NCI-H510A treated with DMSO at 0.1 percent for 48 hours (cell line): Measurements from ENCODE around the gene DARS1.
"Not testable (repeated sequence)": the region's sequence is repeated elsewhere in the genome, so short reads cannot be mapped to it uniquely, and the experiment has no call there.

ENCODE experiments used
- DNase-seq: peaks from one replicate; lab custom pipeline; 2025; lab: John Stamatoyannopoulos, UW

The DARS1 gene

GRCh38 chr2:135984199-135985017, 1.0 kb downstream of the DARS1 start:
- DNase-seq: no peak

DNA sequence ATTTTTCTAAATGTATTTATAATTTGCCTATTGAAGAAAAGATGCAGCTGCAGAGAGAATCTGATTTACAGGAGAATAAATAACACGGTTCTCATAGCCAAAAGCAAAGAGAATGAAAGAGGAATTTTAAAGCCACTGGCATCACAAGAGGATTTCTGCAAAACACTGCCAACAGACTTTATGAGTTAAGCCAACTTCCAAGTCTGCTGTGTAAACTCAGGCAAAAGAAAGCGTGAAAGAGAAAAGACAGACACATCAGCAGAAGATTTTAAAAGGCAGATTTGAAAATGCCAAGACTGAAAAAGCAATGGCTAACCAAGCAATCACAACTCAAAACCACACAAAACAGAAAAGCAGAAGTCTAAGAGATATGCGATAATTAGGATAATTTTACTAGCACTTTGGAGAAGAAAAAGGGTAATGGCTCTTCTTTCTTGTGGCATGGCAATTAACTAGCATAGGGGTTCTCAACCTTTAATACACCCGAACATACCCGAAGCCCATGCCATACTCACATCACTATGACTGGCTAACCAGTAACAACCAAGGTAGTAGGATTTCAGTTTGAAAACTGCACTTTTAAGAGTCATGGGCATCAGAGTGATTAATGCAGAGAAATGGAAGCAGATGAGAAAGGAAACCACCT, 4.9 kb downstream of the DARS1 start:
- no peak for DNase-seq

DNA sequence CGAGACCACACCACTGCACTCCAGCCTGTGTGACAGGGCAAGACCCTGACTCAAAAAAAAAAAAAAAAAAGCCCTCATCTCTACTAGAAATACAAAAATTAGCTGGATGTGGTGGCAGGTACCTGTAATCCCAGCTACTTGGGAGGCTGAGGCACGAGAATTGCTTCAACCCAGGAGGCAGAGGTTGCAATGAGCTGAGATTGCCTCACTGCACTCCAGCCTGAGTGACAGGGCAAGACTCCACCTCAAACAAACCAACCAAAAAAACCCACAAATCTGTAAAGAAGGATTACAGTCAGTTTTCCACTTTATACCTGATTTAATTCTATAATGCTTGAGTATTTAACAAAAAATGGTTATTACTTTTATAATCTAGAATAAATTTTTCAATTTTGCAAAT, 9.7 kb downstream of the DARS1 start:
- DNase-seq: no peak

DNA sequence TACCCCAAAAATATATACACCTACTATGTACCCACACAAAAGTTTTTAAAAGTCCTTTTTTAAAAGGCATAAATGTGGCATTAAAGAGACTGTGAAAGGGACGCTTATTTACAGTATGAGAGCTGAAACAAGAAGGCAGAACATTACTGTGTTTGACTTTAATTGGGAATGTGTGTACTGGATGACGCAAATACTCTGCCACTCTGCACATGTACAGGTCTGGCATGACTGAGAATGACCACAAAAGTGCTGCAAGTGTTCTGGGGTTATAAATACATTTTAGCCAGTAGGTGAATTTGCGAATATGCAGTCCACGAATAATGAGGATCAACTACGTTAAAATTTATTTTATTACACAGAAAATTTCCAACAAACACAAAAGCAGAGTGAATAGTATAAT, 11.4 kb downstream of the DARS1 start:
- no peak for DNase-seq

GRCh38 chr2:135969655-135970387, 15.6 kb downstream of the DARS1 start:
- DNase-seq: no peak

DNA sequence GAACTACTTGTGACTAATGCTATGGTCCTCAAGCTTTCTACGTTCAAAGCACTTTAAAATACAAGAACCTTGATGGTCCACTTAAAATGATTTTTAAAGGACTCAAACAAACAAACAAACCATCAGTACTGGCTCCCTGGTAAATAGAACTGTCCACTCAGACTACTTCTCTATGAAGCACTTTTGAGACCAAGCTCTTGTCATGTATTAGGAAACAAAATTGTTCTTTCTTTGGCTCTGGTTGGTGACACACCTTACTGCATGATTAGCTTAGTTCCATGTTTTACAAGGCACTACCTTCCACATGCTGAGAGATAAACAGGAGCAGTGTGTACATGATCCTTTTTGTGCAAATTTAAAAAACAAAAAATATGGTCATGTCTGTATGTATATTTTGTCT, 19.7 kb downstream of the DARS1 start:
- peak; percentile 50 for DNase-seq

- not testable (repeated sequence) for DNase-seq
Measured at GRCh38 chr2:135964404-135964803, 21.0 kb downstream of the DARS1 start.

DNA sequence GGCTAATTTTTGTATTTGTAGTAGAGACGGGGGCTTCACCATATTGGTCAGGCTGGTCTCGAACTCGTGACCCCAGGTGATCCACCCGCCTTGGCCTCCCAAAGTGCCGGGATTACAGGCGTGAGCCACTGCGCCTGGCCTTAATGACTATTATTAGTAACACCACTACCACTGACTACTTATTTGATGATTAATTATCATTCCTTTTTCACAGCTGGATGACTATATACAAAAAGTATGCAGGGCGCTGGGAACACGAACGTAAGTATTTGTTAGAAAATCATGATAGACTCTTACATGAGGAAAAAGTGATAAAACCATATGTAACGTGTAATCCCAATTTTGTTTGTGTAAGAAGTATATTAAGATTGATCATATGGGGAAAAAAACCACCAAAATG, 21.6 kb downstream of the DARS1 start:
- DNase-seq: no peak

GRCh38 chr2:135962366-135963123, 22.9 kb downstream of the DARS1 start:
- DNase-seq: no peak

DNA sequence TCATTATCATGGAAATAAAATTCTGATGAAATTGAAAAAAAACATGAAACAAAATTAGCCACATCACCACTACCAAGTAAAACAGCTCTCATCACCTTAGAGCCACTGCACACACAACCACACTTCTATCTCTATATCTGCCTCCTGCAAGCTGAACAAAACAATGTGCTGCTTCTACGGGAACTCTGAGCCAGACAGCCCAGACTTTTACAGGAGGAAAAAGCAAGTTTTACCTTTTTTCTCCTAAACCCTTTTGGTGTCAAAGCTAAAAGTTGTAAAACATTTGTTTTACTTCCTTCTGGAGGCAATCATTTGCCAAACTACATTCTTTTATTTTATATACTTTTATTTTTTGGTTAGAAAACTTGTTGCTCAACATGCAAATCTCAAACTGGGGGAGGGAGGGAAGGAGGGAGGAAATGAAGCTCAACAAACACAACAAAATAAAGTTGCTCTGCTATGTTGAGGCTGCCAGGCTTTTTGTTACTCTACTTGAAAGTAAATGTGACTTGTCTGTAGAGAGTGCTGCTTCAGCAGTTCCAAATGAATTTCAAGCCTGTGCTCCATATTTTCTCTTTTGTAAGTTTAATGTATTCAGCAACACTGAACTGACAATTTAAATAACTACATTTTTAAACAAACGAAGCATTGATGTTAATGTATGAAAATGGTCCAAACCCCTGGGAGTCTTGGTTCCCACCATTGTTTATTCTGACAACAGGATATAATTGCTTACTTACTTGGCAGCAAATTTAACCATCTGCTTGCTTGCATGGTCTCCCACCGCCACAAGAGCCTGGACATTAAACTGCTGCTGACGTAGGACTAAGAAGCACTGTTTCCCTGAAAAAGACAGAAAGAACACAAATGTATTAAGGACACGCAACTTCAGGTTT, 24.5 kb downstream of the DARS1 start:
- DNase-seq: no peak

- DNase-seq: no peak
Measured at GRCh38 chr2:135960150-135960549, 25.3 kb downstream of the DARS1 start.

GRCh38 chr2:135958927-135959326, 26.5 kb downstream of the DARS1 start:
- not testable (repeated sequence) for DNase-seq

DNA sequence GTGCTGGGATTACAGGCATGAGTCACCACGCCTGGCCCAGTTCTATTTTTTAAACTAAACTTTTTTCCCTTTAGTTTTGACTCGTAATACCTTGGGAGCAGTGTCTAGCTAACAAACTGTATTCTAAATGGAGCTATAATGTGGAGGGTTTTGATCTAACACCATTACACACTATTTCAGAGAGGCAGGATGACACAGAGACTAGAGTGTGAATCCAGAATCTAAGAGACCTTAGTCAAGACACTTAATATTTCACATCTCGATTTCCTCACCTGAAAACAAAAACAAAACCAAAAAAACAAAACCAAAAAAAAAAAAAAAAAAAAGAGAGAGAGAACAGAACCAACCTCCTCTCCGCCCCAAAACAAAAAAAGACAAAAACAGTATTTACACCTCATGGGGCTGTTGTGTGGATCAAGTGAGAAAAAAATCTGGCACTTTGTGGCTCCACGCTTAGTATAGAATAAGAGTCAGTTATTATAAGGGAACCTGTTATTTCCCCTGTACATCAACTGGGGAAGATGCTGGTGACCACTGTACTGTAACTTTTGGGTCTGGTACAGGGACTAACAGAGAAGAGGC, 31.3 kb downstream of the DARS1 start:
- no peak for DNase-seq

DNA sequence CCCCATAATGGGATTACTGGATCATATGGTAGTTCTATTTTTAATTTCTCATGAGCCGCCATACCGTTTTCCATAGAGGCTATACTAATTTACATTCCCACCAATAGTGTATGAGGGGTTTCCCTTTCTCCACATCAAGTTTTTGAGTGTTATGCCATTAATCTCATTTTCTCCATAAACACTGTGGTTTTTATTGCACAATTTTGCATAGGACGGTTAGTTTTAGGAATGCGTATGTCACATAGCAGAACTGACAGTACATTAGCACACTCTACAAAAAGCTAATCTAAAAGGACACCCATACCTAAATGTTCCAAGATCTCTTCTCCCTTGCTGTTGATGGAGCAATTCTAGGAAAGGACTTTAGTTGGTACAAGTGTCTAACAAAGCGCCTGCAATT, 32.5 kb downstream of the DARS1 start:
- DNase-seq: no peak

- no peak for DNase-seq
Measured at GRCh38 chr2:135951041-135951583, 34.3 kb downstream of the DARS1 start.

DNA sequence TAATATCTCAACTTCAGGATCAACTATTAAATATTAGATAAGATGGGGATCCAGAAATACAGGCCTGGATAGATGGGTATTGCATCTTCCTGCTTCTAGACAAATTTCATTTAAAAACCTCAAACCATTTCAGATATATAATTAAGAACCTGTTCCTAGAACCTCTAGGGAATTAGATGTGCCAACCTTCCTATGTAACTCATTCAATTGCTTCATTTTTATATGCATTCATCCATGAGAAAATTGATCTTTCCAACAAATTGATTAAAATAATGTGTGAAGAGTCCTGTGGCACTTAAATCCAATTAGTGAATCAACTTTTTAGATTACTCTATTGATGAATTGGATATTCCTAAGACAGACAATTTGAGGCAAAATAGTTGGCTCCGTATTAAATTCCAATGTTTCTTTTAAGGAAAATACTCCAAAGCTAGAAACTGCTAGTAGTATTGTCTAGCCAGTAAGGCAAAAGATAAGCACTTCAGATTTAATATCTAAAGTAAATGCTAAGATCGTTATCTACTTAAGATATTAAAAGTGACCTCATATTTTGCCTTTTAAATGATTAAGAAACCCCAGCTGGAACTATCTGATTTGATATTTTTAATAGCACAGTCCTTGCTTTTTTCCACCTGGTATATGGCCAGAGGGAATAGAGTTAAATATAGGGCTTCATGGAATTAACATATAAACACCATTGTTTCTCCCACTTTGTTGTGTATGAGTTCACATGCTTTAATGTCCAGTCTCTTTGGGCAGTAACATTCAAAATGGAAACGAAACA, 35.8 kb downstream of the DARS1 start:
- no peak for DNase-seq

DNA sequence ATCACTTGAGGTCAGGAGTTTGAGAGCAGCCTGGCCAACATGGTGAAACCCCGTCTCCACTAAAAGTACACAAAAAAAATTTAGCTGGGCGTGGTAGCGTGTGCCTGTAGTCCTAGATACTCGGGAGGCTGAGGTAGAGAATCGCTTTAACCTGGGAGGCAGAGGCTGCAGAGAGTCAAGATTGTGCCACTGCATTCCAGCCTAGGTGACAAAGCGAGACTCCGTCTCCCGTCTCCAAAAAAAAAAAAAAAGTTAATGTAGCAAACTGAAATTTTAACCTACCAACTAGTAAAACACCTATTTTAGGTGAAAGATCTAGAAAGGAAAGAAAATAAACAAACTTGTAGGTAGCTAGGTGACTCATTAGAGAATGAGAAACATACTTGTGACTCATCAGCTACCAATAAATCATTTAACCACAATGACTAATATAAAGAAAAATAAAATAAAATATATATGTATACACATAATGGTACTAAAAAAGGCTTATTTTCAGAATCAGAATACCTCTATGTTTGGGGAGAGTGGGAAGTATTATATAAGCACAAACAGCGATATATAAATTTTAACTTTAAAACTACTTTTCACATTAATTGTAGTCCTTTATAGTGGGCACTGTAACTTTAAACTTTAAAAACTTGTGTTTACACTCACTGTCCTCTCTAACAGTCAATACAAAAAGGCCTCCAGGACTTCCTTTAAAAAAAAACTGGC, 36.6 kb downstream of the DARS1 start:
- DNase-seq: no peak

GRCh38 chr2:135948141-135948540, 37.3 kb downstream of the DARS1 start:
- no peak for DNase-seq

DNA sequence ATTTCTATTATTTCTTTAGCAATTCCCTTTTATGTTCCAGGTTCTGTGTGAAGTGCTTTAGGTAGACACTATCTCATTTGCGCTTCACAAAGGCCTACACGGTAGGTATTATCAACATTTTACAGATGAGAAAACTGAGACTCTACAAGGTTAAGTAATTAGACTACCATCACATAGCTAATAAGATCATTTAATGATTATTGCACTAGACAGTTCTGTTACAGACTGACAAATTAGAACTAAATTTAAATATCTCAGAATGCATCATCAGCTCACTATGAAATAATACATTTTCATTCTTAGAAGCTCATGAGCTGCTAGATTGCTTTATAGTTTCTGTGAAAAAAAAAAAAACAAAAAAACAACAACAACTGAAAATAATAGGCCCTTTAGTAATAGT, 37.9 kb downstream of the DARS1 start:
- no peak for DNase-seq
